Muscle layer of duodenum (tissue), 2 donors: ENCODE data around the gene CHTF18.
A peak's percentile ranks its signal among the peaks of the same experiment; 100 is the strongest.

Experiments used
- H3K27ac ChIP-seq: one replicate; pipeline ENCODE4 v1.7.0; 2013; ENCODE audit warnings: mild to moderate bottlenecking, low read length
- H3K27me3 ChIP-seq: one replicate; pipeline ENCODE4 v1.7.0; 2013; ENCODE audit warnings: low read depth, mild to moderate bottlenecking, control low read depth, low read length
- H3K36me3 ChIP-seq, 2 donors: one replicate each; pipeline ENCODE4 v1.7.0; 2013; ENCODE audit warnings: low read length in 2 of 2, control low read depth in 1 of 2, mild to moderate bottlenecking in 1 of 2; ENCODE audit not compliant: insufficient read depth in 2 of 2, control insufficient read depth in 1 of 2
- H3K4me1 ChIP-seq, 2 donors: one replicate each; pipeline ENCODE4 v1.7.0; 2013; ENCODE audit warnings: low read length in 2 of 2, mild to moderate bottlenecking in 2 of 2, control low read depth in 1 of 2, moderate library complexity in 1 of 2; ENCODE audit not compliant: insufficient read depth in 2 of 2, control insufficient read depth in 1 of 2
- H3K4me3 ChIP-seq, 2 donors: one replicate each; pipeline ENCODE4 v1.7.0; 2013; ENCODE audit warnings: low read length in 2 of 2, low read depth in 1 of 2, mild to moderate bottlenecking in 1 of 2
- H3K9me3 ChIP-seq, 2 donors: one replicate each; pipeline ENCODE4 v1.7.0; 2013; ENCODE audit warnings: low read length in 2 of 2, control low read depth in 1 of 2, mild to moderate bottlenecking in 1 of 2; ENCODE audit not compliant: control insufficient read depth in 1 of 2
- donor health status: healthy.

The CHTF18 gene

DNA sequence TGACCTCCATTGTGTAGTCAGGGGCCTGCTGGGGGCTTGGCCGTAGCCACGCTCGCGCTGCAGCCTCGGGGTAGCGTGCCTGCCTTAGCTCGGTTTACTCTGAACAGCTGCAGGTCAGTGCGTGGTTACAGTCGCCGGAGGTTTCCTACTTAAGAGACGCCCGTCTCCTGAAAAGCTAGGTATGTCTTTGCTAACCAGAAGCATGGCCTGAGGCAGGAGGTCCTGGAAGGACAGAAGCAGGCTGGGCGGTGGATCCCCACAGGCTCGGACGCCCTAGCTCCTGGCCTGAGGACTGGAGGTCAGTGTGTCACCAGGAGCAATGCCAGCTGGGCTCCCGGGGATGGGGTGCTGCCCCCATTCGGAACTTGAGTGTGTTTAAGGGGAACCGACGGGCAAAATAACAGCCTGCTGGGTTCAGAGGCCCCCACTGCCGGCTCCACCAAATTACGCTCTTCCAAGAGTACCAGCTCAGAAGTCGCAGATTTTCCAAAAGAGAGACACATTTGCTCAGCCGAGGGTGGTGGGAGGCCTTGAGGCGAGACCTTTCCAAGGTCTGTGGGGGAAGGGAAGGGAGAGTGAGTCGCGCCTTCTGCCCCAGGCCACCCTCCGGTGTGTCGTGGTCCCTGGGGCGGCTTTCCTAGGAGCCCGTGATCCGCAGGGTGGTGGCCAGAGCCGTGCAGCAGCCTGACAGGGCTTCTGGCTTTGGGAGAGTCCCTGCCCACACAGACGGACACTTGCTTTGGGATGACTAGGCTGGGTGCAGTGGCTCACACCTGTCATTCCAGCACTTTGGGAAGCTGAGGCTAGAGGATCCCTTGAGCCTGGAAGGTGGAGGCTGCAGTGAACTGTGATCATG, 16.0 kb downstream of the CHTF18 start:
- no peak overlapping the region for H3K4me3 ChIP-seq
- no peaks in the 10 kb centered on the region for H3K36me3 ChIP-seq
- H3K27ac ChIP-seq = no peak overlapping the region
- H3K4me1 ChIP-seq = peaks cover 3 to 14% of the 10 kb centered on the region in 2 donors
- H3K27me3 ChIP-seq = peaks cover 12% of the 10 kb centered on the region
- H3K9me3 ChIP-seq = no peaks in the 10 kb centered on the region

GRCh38 chr16:805474-805873, 17.1 kb downstream of the CHTF18 start:
- Histone ChIP-seq H3K9me3 (no peaks in the 10 kb centered on the region), H3K36me3 (no peaks in the 10 kb centered on the region), H3K4me3 (no peak overlapping the region), H3K4me1 (peaks cover 3 to 9% of the 10 kb centered on the region in 2 donors), H3K27ac (no peak overlapping the region), H3K27me3 (peaks cover 7% of the 10 kb centered on the region)

GRCh38 chr16:807347-808084, 19.1 kb downstream of the CHTF18 start:
- H3K36me3 ChIP-seq = no peaks in the 10 kb centered on the region
- peaks cover 5% of the 10 kb centered on the region for H3K27me3 ChIP-seq
- no peak overlapping the region for H3K27ac ChIP-seq
- H3K9me3 ChIP-seq = peaks cover 0 to 2% of the 10 kb centered on the region in 2 donors
- H3K4me3 ChIP-seq = peak overlapping the region; percentile 66 to 72
- H3K4me1 ChIP-seq = peaks cover 3 to 9% of the 10 kb centered on the region in 2 donors

DNA sequence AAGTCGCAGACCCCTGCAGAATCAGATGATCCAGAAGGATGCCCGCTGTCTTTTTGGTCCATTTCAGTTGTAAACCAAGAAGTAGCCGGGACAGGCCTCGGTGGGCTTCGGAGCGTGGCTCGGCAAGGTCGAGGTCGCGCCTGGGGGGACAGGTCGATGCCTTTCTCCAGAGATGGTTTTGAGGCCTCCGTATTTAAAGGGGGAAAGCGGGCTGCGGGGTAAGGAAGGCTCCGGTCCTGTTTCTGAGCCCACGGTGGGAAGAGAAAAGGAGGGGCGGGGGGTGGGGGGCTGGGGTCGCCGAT, 19.6 kb downstream of the CHTF18 start:
- Histone ChIP-seq H3K36me3 (no peaks in the 10 kb centered on the region), H3K4me3 (peak overlapping the region; percentile 66 to 72), H3K4me1 (peaks cover 3 to 9% of the 10 kb centered on the region in 2 donors), H3K9me3 (peaks cover 0 to 2% of the 10 kb centered on the region in 2 donors), H3K27ac (no peak overlapping the region), H3K27me3 (peaks cover 4% of the 10 kb centered on the region)

DNA sequence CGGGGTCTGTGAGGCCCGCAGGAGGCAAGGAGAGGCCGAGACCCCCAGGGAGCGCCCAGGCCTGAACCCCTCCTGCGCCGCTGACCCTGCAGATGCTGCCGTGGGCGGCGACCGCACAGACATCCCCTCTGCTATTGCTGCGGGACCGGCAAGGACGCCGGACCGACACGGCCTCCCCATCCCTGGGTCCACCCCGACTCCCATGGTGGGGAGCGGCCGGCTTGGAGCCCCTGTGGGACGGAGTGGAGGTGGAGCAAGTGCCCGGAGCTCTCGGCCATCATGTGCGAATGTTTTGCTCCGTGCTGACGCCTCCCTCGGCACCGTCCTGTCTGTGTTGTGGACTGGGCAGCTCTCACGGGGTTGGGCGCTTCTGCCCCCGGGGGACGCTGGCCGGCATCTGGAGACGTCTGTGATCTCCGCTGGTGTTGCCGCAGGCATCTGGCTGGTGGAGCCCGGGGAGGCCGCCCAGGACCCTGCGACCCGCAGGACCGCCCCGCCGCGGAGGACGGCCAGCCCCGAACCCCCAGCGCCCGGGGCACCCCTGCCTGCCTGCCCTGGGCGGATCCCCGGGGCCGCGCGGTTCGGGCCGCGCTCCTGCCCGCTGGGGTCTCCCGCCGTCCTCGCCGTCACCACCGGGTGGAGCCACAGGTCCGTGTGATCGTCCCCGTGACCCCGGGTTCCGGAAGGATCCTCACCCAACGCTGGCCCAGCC, 24.9 kb downstream of the CHTF18 start:
- Histone ChIP-seq H3K4me1 (peaks cover 2 to 5% of the 10 kb centered on the region in 2 donors), H3K4me3 (no peak overlapping the region), H3K27me3 (peaks cover 4% of the 10 kb centered on the region), H3K27ac (no peak overlapping the region), H3K9me3 (peaks cover 0 to 2% of the 10 kb centered on the region in 2 donors), H3K36me3 (no peaks in the 10 kb centered on the region)

DNA sequence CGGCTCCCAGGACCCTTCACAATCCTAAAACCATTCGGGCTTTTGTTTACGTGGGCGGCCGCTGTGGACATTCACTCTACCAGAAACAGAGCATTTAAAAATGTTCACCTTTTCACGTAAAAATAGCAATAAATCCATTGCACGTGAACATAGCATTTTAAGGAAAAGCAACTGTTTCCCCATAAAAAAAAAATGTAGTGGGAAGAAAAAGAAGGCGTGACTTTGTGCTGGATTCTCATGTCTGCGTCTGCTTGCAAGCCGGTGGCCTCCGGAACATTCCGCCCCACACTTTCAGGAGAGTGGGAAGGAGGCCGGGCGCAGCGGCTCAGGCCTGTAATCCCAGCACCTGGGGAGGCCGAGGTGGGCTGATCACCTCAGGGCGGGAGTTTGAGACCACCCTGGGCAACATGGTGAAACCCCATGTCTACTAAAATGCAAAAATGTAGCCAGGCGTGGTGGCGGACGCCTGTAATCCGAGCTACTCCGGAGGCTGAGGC, 25.5 kb downstream of the CHTF18 start:
- no peak overlapping the region for H3K27ac ChIP-seq
- no peak overlapping the region for H3K4me3 ChIP-seq
- peaks cover 8% of the 10 kb centered on the region for H3K27me3 ChIP-seq
- H3K9me3 ChIP-seq = peaks cover 0 to 2% of the 10 kb centered on the region in 2 donors
- no peaks in the 10 kb centered on the region for H3K4me1 ChIP-seq
- H3K36me3 ChIP-seq = no peaks in the 10 kb centered on the region

GRCh38 chr16:814974-815373, 26.6 kb downstream of the CHTF18 start:
- no peaks in the 10 kb centered on the region for H3K36me3 ChIP-seq
- no peak overlapping the region for H3K27ac ChIP-seq
- peaks cover 0 to 2% of the 10 kb centered on the region in 2 donors for H3K9me3 ChIP-seq
- H3K4me1 ChIP-seq = no peaks in the 10 kb centered on the region
- H3K27me3 ChIP-seq = peaks cover 12% of the 10 kb centered on the region
- no peak overlapping the region for H3K4me3 ChIP-seq

DNA sequence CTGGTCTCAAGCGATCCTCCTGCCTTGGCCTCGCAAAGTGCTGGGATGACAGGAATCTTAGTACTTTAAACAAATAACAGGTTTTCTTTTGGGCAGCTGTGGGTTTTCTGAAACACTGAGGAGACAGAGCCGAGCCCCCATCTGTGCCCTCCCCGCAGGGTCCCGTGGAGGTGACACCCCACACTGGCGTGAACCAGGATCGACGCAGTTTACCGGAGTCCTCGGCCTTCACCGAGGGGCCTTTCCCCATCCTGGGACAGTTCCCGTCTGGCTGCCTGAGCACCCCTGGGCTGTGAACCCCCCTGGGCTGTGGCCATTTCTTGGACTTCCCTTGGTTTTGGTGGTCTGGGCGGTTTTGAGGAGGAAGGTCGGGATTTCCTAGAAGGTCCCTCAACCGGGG, 27.4 kb downstream of the CHTF18 start:
- no peaks in the 10 kb centered on the region for H3K36me3 ChIP-seq
- no peak overlapping the region for H3K4me3 ChIP-seq
- peaks cover 0 to 2% of the 10 kb centered on the region in 2 donors for H3K9me3 ChIP-seq
- peaks cover 12% of the 10 kb centered on the region for H3K27me3 ChIP-seq
- H3K27ac ChIP-seq = no peak overlapping the region
- H3K4me1 ChIP-seq = no peaks in the 10 kb centered on the region

- Histone ChIP-seq H3K4me3 (no peak overlapping the region), H3K36me3 (no peaks in the 10 kb centered on the region), H3K9me3 (peaks cover 0 to under 1% of the 10 kb centered on the region in 2 donors), H3K4me1 (no peaks in the 10 kb centered on the region), H3K27ac (no peak overlapping the region), H3K27me3 (peaks cover 12% of the 10 kb centered on the region)
These were observed 28.8 kb downstream of the CHTF18 start for GRCh38 chr16:817001-817906.

GRCh38 chr16:818132-818531, 29.7 kb downstream of the CHTF18 start:
- peaks cover 8% of the 10 kb centered on the region for H3K27me3 ChIP-seq

More at GRCh38 chr16:818132-818531, 29.7 kb downstream of the CHTF18 start:
- Histone ChIP-seq H3K4me1 (no peaks in the 10 kb centered on the region), H3K36me3 (no peaks in the 10 kb centered on the region), H3K9me3 (no peaks in the 10 kb centered on the region), H3K4me3 (no peak overlapping the region), H3K27ac (no peak overlapping the region)
